MM.1S (cell line): ENCODE measurements around the gene ROCK2.

Experiments used
- DNase-seq: peaks from one replicate; pipeline ENCODE4 v3.0.0-alpha.2; 2015
- H2AFZ ChIP-seq: fragments of 300-600 bp; sonication (generic); 2 replicates; pipeline ENCODE4 v1.6.0; 2016; ENCODE audit warnings: antibody characterized with exemption, low read length
- H3F3A ChIP-seq: fragments of 300-600 bp; sonication (generic); 2 replicates; pipeline ENCODE4 v1.6.1; 2016; ENCODE audit warnings: mild to moderate bottlenecking, antibody characterized with exemption, low read length, moderate library complexity, mixed read lengths; ENCODE audit not compliant: insufficient read depth
- H3K27ac ChIP-seq: fragments of 300-600 bp; sonication (generic); 2 replicates; pipeline ENCODE4 v1.5.1; 2016; ENCODE audit warnings: mild to moderate bottlenecking, low read length
- H3K27me3 ChIP-seq: fragments of 300-600 bp; sonication (generic); replicated peaks from 2 replicates; pipeline ENCODE4 v1.6.0; 2016; ENCODE audit warnings: low read length; ENCODE audit not compliant: insufficient read depth
- H3K36me3 ChIP-seq: fragments of 300-600 bp; sonication (generic); replicated peaks from 2 replicates; pipeline ENCODE4 v1.6.1; 2016; ENCODE audit warnings: mild to moderate bottlenecking, low read length, mixed read lengths; ENCODE audit not compliant: insufficient read depth
- H3K4me1 ChIP-seq: fragments of 300-600 bp; sonication (generic); 2 replicates; pipeline ENCODE4 v1.6.1; 2016; ENCODE audit warnings: low read length, mixed read lengths
- H3K4me2 ChIP-seq: fragments of 300-600 bp; sonication (generic); 2 replicates; pipeline ENCODE4 v1.6.0; 2016; ENCODE audit warnings: low read depth, low read length
- H3K4me3 ChIP-seq: fragments of 300-600 bp; sonication (generic); 2 replicates; pipeline ENCODE4 v1.5.1; 2016; ENCODE audit warnings: low read length, mixed read lengths
- H3K79me2 ChIP-seq: fragments of 300-600 bp; sonication (generic); 2 replicates; pipeline ENCODE4 v1.6.1; 2016; ENCODE audit warnings: mixed run types, low read length, mixed read lengths
- H3K9ac ChIP-seq: fragments of 300-600 bp; sonication (generic); 2 replicates; pipeline ENCODE4 v1.6.1; 2016; ENCODE audit warnings: low read length, mixed read lengths
- H3K9me2 ChIP-seq: fragments of 300-600 bp; sonication (generic); replicated peaks from 2 replicates; pipeline ENCODE4 v1.6.1; 2016; ENCODE audit warnings: mild to moderate bottlenecking, low read length, mixed read lengths; ENCODE audit not compliant: insufficient read depth
- H3K9me3 ChIP-seq: fragments of 300-600 bp; sonication (generic); replicated peaks from 2 replicates; pipeline ENCODE4 v1.6.1; 2016; ENCODE audit warnings: mild to moderate bottlenecking, low read length, mixed read lengths; ENCODE audit not compliant: insufficient read depth
- H4K20me1 ChIP-seq: fragments of 300-600 bp; sonication (generic); 2 replicates; pipeline ENCODE4 v1.6.1; 2016; ENCODE audit warnings: mild to moderate bottlenecking, low read length, moderate library complexity, mixed read lengths; ENCODE audit not compliant: insufficient read depth
- CTCF ChIP-seq: fragments of 300-600 bp; sonication (generic); IDR thresholded peaks from 2 replicates; pipeline ENCODE4 v1.5.1; 2016; ENCODE audit warnings: antibody characterized with exemption, low read length, mixed read lengths
- EZH2 ChIP-seq: fragments of 300-600 bp; sonication (generic); optimal IDR thresholded peaks from 2 replicates; pipeline ENCODE3; 2017; ENCODE audit warnings: low read depth, mild to moderate bottlenecking, antibody characterized with exemption, low read length, mixed read lengths
- EZH2phosphoT487 ChIP-seq: fragments of 300-600 bp; sonication (generic); IDR thresholded peaks from 2 replicates; pipeline ENCODE4 v1.6.1; 2018; ENCODE audit warnings: antibody characterized with exemption, low read length

The ROCK2 gene

GRCh38 chr2:11390399-11390658 lies 45.9 kb upstream of the ROCK2 start:
- Histone ChIP-seq H3K79me2 (no peaks in the 10 kb centered on the region), H3K9me2 (no peaks in the 10 kb centered on the region), H3K27ac (no peak overlapping the region), H3K4me1 (peaks cover 5% of the 10 kb centered on the region; the same call in 1 of the 2 replicates), H3K9me3 (no peaks in the 10 kb centered on the region), H3K9ac (no peak overlapping the region), H3K4me2 (no peak overlapping the region), H3K36me3 (no peaks in the 10 kb centered on the region), H3K27me3 (no peaks in the 10 kb centered on the region), H4K20me1 (no peaks in the 10 kb centered on the region), H2AFZ (no peak overlapping the region), H3F3A (no peaks in the 10 kb centered on the region), H3K4me3 (no peak overlapping the region)
- DNase-seq, result no peak
- TF ChIP-seq CTCF, result no peak
- TF ChIP-seq EZH2, result no peak
- no peak for TF ChIP-seq EZH2phosphoT487

- Histone ChIP-seq H3K9ac (no peak overlapping the region), H3K4me1 (peaks cover 5% of the 10 kb centered on the region; the same call in 1 of the 2 replicates), H3K36me3 (no peaks in the 10 kb centered on the region), H3K4me2 (no peak overlapping the region), H4K20me1 (no peaks in the 10 kb centered on the region), H3K27me3 (no peaks in the 10 kb centered on the region), H3F3A (no peaks in the 10 kb centered on the region), H2AFZ (no peak overlapping the region), H3K9me2 (no peaks in the 10 kb centered on the region), H3K4me3 (no peak overlapping the region), H3K27ac (no peak overlapping the region), H3K79me2 (no peaks in the 10 kb centered on the region), H3K9me3 (no peaks in the 10 kb centered on the region)
- no peak for TF ChIP-seq EZH2
- no peak for TF ChIP-seq EZH2phosphoT487
- TF ChIP-seq CTCF, result no peak
- no peak for DNase-seq
Measured at GRCh38 chr2:11389551-11390398, 45.3 kb upstream of the ROCK2 start.

- Histone ChIP-seq H3K27ac (no peak overlapping the region), H2AFZ (no peak overlapping the region), H3F3A (no peaks in the 10 kb centered on the region), H3K36me3 (no peaks in the 10 kb centered on the region), H3K9ac (no peak overlapping the region), H3K27me3 (no peaks in the 10 kb centered on the region), H3K4me3 (no peak overlapping the region), H4K20me1 (no peaks in the 10 kb centered on the region), H3K9me2 (no peaks in the 10 kb centered on the region), H3K9me3 (no peaks in the 10 kb centered on the region), H3K4me1 (peaks cover 5% of the 10 kb centered on the region; the same call in 1 of the 2 replicates), H3K79me2 (no peaks in the 10 kb centered on the region), H3K4me2 (no peak overlapping the region)
- no peak for DNase-seq
- TF ChIP-seq EZH2phosphoT487, result no peak
- TF ChIP-seq CTCF, result no peak
- TF ChIP-seq EZH2, result no peak
Measured at GRCh38 chr2:11389052-11389420, 44.6 kb upstream of the ROCK2 start.
